Umbilical cord (tissue), 1 donor: ENCODE results near the gene SYNGR4. TPM values are rescaled to one million over a fixed set of nuclear protein-coding genes. Genes with fewer than 3 reads are reported as not detected.

ENCODE experiments used
- total RNA-seq: library from RNA; depleted of rRNA; stranded (reverse); fragments of >200 nt; gene quantifications from one replicate; pipeline ENCODE4 v1.2.3, GENCODE V29; 2014; ENCODE audit warnings: low replicate concordance; ENCODE audit not compliant: insufficient read depth

SYNGR4 gene
- total RNA-seq, 1 donor from 2014 or later: not detected

Other genes starting within 250 kb of the SYNGR4 start
- 14.9 TPM for gene LIG1, start 194.0 kb upstream of the SYNGR4 start, total RNA-seq
- 1.9 TPM for gene ZSWIM9, start 193.7 kb upstream of the SYNGR4 start, total RNA-seq
- 22.9 TPM for gene CARD8, start 108.5 kb upstream of the SYNGR4 start, total RNA-seq
- 3.4 TPM for gene ZNF114, start 94.3 kb upstream of the SYNGR4 start, total RNA-seq
- 35.4 TPM for gene EMP3, start 38.8 kb upstream of the SYNGR4 start, total RNA-seq
- 14.4 TPM for gene TMEM143, start 427 bp upstream of the SYNGR4 start, total RNA-seq
- gene KDELR1, start 27.2 kb downstream of the SYNGR4 start, total RNA-seq: 47.7 TPM
- 4.3 TPM for gene GRIN2D, start 29.3 kb downstream of the SYNGR4 start, total RNA-seq
- gene GRWD1, start 81.6 kb downstream of the SYNGR4 start, total RNA-seq: 19.0 TPM
- 0.48 TPM for gene KCNJ14, start 91.2 kb downstream of the SYNGR4 start, total RNA-seq
- gene CYTH2, start 105.0 kb downstream of the SYNGR4 start, total RNA-seq: 20.0 TPM
- gene LMTK3, start 147.5 kb downstream of the SYNGR4 start, total RNA-seq: not detected
- not detected for gene SULT2B1, start 187.8 kb downstream of the SYNGR4 start, total RNA-seq
- gene SPACA4, start 242.4 kb downstream of the SYNGR4 start, total RNA-seq: not detected